NCI-H2171 (cell line): ENCODE results near the gene USP37.

Source experiments
- DNase-seq: peaks from one replicate; lab custom pipeline; 2025; lab: John Stamatoyannopoulos, UW

Gene USP37

GRCh38 chr2:218429911-218430692 lies 138.0 kb downstream of the USP37 start:
- DNase-seq: no peak

GRCh38 chr2:218428846-218429558 lies 139.1 kb downstream of the USP37 start:
- no peak for DNase-seq

- DNase-seq: no peak
Measured at GRCh38 chr2:218427741-218428140, 140.4 kb downstream of the USP37 start.

GRCh38 chr2:218425531-218425930 lies 142.6 kb downstream of the USP37 start:
- no peak for DNase-seq

- DNase-seq: no peak
Measured at GRCh38 chr2:218423584-218423983, 144.6 kb downstream of the USP37 start.

- DNase-seq: no peak
Measured at GRCh38 chr2:218422403-218423086, 145.6 kb downstream of the USP37 start.

GRCh38 chr2:218421027-218421426 lies 147.1 kb downstream of the USP37 start:
- no peak for DNase-seq

- DNase-seq: no peak
Measured at GRCh38 chr2:218419630-218420216, 148.4 kb downstream of the USP37 start.

- peak; percentile 48 for DNase-seq
Measured at GRCh38 chr2:218418717-218419458, 149.3 kb downstream of the USP37 start, which contains the start of gene VIL1. TSS of gene VIL1 (plus strand) at chr2:218419123. CDS start at chr2:218423779, 4,656 bp downstream.

GRCh38 chr2:218418321-218418716 lies 149.8 kb downstream of the USP37 start:
- DNase-seq: no peak

GRCh38 chr2:218407717-218408116 lies 160.4 kb downstream of the USP37 start:
- DNase-seq: peak; percentile 11

GRCh38 chr2:218406949-218407618 lies 161.1 kb downstream of the USP37 start:
- peak; percentile 83 for DNase-seq

GRCh38 chr2:218406209-218406948 lies 161.8 kb downstream of the USP37 start:
- peak; percentile 97 for DNase-seq

GRCh38 chr2:218405746-218406208 lies 162.4 kb downstream of the USP37 start:
- no peak for DNase-seq

- DNase-seq: no peak
Measured at GRCh38 chr2:218405086-218405745, 162.9 kb downstream of the USP37 start.

GRCh38 chr2:218404351-218405085 lies 163.6 kb downstream of the USP37 start:
- no peak for DNase-seq

GRCh38 chr2:218403810-218404209 lies 164.3 kb downstream of the USP37 start:
- DNase-seq: no peak

GRCh38 chr2:218402911-218403411 lies 165.2 kb downstream of the USP37 start:
- no peak for DNase-seq

- no peak for DNase-seq
Measured at GRCh38 chr2:218402491-218402901, 165.7 kb downstream of the USP37 start.
